H1 (cell line): ENCODE results near the gene DOK3. TPM values are rescaled to one million over a fixed set of nuclear protein-coding genes. Genes with fewer than 3 reads are reported as not detected.

ENCODE experiments used
- RAD21 ChIP-seq, 2 experiments: IDR thresholded peaks in 1 of 2; conservative IDR thresholded peaks in 1 of 2; 2 replicates each; pipeline ENCODE4 v1.6.1; 2011; ENCODE audit warnings: low read depth in 2 of 2, low read length in 2 of 2, improper control_type of control experiment in 1 of 2, inconsistent platforms in 1 of 2, mild to moderate bottlenecking in 1 of 2, moderate library complexity in 1 of 2
- SIX5 ChIP-seq: IDR thresholded peaks from 2 replicates; pipeline ENCODE4 v1.6.1; 2011; ENCODE audit warnings: mild to moderate bottlenecking, low read depth, low read length
- polyA plus RNA-seq, 7 experiments: library from polyadenylated mRNA; depleted of rRNA in 3 of 7; stranded (reverse) in 5 of 7; unstranded in 2 of 7; fragments of >200 nt in 5 of 7; fragments of 200-250 nt in 2 of 7; gene quantifications; 1 replicate in 5 of 7; 2 replicates in 1 of 7; 4 replicates in 1 of 7; pipeline versions ENCODE4 v1.2.1 to v1.2.3, GENCODE V29; 2011 to 2013; ENCODE audit warnings: missing spikeins in 2 of 7, mixed read lengths in 2 of 7
- total RNA-seq: library from RNA; stranded (reverse); fragmentation: NEBNext Ultra II Directional; extraction: Animal tissue kit (Norgen Biotek cat#: 25700); gene quantifications from 2 replicates; pipeline ENCODE4 v1.2.1, GENCODE V29; 2021

DOK3 gene
- total and polyA plus RNA-seq, 2 of the 8 experiments (the other 6 are each of a cell fraction or from before 2014, with no cell fraction given) = 4.2 to 6.4 TPM

DNA sequence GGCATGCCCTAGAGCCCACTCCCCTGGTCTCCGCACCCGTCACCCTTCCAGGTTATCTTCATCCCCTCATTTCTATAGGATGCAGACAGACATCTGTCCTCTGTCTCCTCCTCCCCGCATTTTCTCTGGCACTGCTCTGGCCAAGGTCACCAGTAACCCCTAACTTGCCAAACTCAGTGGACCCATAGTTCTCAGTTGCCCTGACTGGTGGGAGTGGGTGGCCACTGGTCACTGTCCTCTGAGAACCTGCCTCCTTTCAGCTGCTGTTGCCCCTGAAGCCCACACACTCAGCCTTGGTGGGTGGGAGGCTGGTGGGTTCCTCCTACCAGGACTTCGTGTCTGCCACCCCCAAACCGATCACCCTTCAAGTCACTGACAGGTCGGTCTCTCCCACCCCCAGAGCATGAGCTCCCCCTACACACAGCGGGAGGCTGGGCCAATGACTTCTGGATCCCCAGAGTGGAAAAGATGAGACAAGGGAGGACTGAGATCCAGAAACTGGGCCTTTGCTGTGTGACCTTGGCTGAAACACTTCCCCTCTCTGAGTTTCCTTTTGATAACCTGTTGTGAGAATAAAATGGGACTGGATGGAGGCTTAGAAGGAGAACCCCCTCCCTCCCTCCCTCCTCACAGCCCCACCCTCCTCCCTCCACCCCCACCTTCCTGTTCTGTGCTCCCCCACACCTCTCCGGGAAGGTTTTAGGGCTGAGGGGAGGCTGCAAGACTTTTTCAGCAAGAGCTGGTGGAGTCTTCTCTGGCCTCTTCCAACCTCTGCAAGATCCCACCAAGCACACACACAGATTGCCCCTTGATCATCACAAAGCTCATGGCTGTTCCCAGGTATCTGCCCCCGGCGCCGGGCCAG, 33.8 kb downstream of the DOK3 start (continued):
- TF ChIP-seq SIX5 (no peak), RAD21 (IDR thresholded peaks at IDR 0.05 in 1 of 2, conservative IDR thresholded peaks at IDR 0.05 in 1 of 2; ENCODE audit: low read depth in 2 of 2, low read length in 2 of 2) (no peak)
